ENCODE data around the gene COL4A3. TPM values are rescaled to one million over a fixed set of nuclear protein-coding genes. Genes with fewer than 3 reads are reported as not detected.

The COL4A3 gene
- polyA plus RNA-seq, 3 donors = 0.03 TPM; not detected in 2

- Mint-ChIP-seq H3K27me3 (ENCODE audit: low read depth in 3 of 3) (peaks cover 0 to 4% (median 4%) of the 10 kb centered on the region in 3 donors), H3K36me3 (no peaks in the 10 kb centered on the region), H3K27ac (no peak overlapping the region), H3K4me1 (no peaks in the 10 kb centered on the region), H3K9me3 (peaks cover 0 to 5% (median 2%) of the 10 kb centered on the region in 7 donors), H3K4me3 (no peak overlapping the region)
- H2AFZ ChIP-seq (ENCODE audit: insufficient read depth, low read depth, low read length, poor library complexity, severe bottlenecking) = no peak overlapping the region
- no peak overlapping the region for H3K4me3 ChIP-seq (replicated peaks in 1 of 3; ENCODE audit: low read depth in 2 of 3, low read length in 3 of 3)
- DNase-seq = no peak
- no peaks in the 10 kb centered on the region for H3K9me3 ChIP-seq (replicated peaks in 1 of 2; ENCODE audit: control insufficient read depth in 1 of 2, insufficient read depth in 1 of 2, low read length in 2 of 2)
- H3K4me1 ChIP-seq (ENCODE audit: control insufficient read depth in 1 of 2, insufficient read depth in 2 of 2, low read length in 2 of 2) = no peaks in the 10 kb centered on the region
- H3K27ac ChIP-seq (ENCODE audit: low read depth in 1 of 2, low read length in 2 of 2) = no peak overlapping the region
- intact Hi-C loops (cut with micrococcal nuclease) = no loop called here
- TF ChIP-seq CTCF (IDR thresholded peaks at IDR 0.05) = no peak
- no peaks in the 10 kb centered on the region for H3K36me3 ChIP-seq (replicated peaks in 1 of 2; ENCODE audit: control insufficient read depth in 1 of 2, insufficient read depth in 2 of 2, low read length in 2 of 2)
- no peaks in the 10 kb centered on the region for H4K20me1 ChIP-seq (ENCODE audit: insufficient read depth, low read length)
- 100% methylated on average over 2 of the region's 2 CpGs for WGBS (ENCODE audit: insufficient coverage)
- H3K4me2 ChIP-seq (replicated peaks; ENCODE audit: extremely low read depth, low read length, poor library complexity, severe bottlenecking) = no peak overlapping the region
- H3K27me3 ChIP-seq (ENCODE audit: control insufficient read depth in 2 of 2, insufficient read depth in 2 of 2, low read length in 2 of 2) = no peaks in the 10 kb centered on the region
- no peak overlapping the region for H3K9ac ChIP-seq (ENCODE audit: insufficient read depth, low read length, poor library complexity, severe bottlenecking)
- H3K79me2 ChIP-seq (ENCODE audit: insufficient read depth, low read length) = no peaks in the 10 kb centered on the region
These were observed 12.2 kb upstream of the COL4A3 start for GRCh38 chr2:227152093-227152766.

DNA sequence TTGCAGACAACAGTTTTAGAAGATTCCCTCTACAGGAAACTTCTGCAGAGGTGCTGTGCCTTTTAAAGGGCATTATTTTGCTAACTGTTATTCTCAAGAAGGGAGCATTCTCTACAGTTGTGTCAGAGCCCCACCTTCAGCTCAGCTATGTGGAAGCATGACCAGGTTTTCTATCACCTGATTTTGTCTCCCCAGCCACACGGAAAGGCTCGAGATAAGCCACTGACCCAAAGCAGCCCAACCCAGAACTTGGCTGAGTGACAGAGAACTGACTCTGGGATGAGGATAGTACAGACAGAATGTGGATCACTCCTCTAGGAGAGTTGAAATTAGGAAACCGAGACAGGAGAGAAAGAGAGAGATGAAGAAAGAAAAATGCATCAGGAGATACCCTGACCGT, 11.1 kb upstream of the COL4A3 start:
- DNase-seq = no peak
- 87% methylated on average over 3 of the region's 4 CpGs for WGBS (ENCODE audit: insufficient coverage)
- no peak overlapping the region for H3K9ac ChIP-seq (ENCODE audit: insufficient read depth, low read length, poor library complexity, severe bottlenecking)
- no peak overlapping the region for H3K27ac ChIP-seq (ENCODE audit: low read depth in 1 of 2, low read length in 2 of 2)
- no peak overlapping the region for H2AFZ ChIP-seq (ENCODE audit: insufficient read depth, low read depth, low read length, poor library complexity, severe bottlenecking)
- no peak overlapping the region for H3K27ac Mint-ChIP-seq
- no peak overlapping the region for H3K4me3 ChIP-seq (replicated peaks in 1 of 3; ENCODE audit: low read depth in 2 of 3, low read length in 3 of 3)
- H4K20me1 ChIP-seq (ENCODE audit: insufficient read depth, low read length) = no peaks in the 10 kb centered on the region
- TF ChIP-seq CTCF (IDR thresholded peaks at IDR 0.05) = no peak
- H3K27me3 ChIP-seq (ENCODE audit: control insufficient read depth in 2 of 2, insufficient read depth in 2 of 2, low read length in 2 of 2) = no peaks in the 10 kb centered on the region
- intact Hi-C loops (cut with micrococcal nuclease) = no loop called here
- peaks cover 0 to 7% (median 6%) of the 10 kb centered on the region in 3 donors for H3K27me3 Mint-ChIP-seq (ENCODE audit: low read depth in 3 of 3)
- no peaks in the 10 kb centered on the region for H3K4me1 ChIP-seq (ENCODE audit: control insufficient read depth in 1 of 2, insufficient read depth in 2 of 2, low read length in 2 of 2)
- no peaks in the 10 kb centered on the region for H3K36me3 Mint-ChIP-seq
- H3K4me2 ChIP-seq (replicated peaks; ENCODE audit: extremely low read depth, low read length, poor library complexity, severe bottlenecking) = no peak overlapping the region
- no peaks in the 10 kb centered on the region for H3K9me3 ChIP-seq (replicated peaks in 1 of 2; ENCODE audit: control insufficient read depth in 1 of 2, insufficient read depth in 1 of 2, low read length in 2 of 2)
- H3K4me3 Mint-ChIP-seq = no peak overlapping the region
- no peaks in the 10 kb centered on the region for H3K79me2 ChIP-seq (ENCODE audit: insufficient read depth, low read length)
- H3K36me3 ChIP-seq (replicated peaks in 1 of 2; ENCODE audit: control insufficient read depth in 1 of 2, insufficient read depth in 2 of 2, low read length in 2 of 2) = no peaks in the 10 kb centered on the region
- H3K4me1 Mint-ChIP-seq = no peaks in the 10 kb centered on the region
- H3K9me3 Mint-ChIP-seq = peaks cover 0 to 5% (median 2%) of the 10 kb centered on the region in 7 donors
